K562 (cell line): ENCODE results near the gene DSE. TPM values are rescaled to one million over a fixed set of nuclear protein-coding genes. Genes with fewer than 3 reads are reported as not detected.

Experiments
- ATAC-seq: fragments of 200-7000 bp; cut with Tn5 transposase; 3 replicates; pipeline ENCODE4 v1.9.1; 2020; ENCODE audit warnings: moderate library complexity
- BruUV-seq: library from RNA; stranded (reverse); fragments of 400-500 nt; replicated peaks from 2 replicates; lab custom pipeline; 2021; lab: Mats Ljungman, UMichigan
- CTCF ChIA-PET: fragments of 300-600 bp; formaldehyde crosslinking; extraction: SDS; loops from one replicate; lab custom pipeline; 2021; ENCODE audit warnings: low intra/inter-chr PET ratio; lab: Yijun Ruan, JAX
- POLR2A ChIA-PET: fragments of 300-600, 350-650 bp; sonication (Branson Sonifier 250); formaldehyde crosslinking; extraction: SDS; loops from one replicate; lab custom pipeline; 2021; ENCODE audit warnings: antibody characterized with exemption, inconsistent platforms; lab: Yijun Ruan, JAX
- DNase-seq, 4 experiments: peaks; one replicate each; pipeline versions ENCODE4 v3.0.0 to v3.0.0-alpha.2; 2011 to 2018; ENCODE audit warnings: low spot score in 3 of 4, mixed read lengths in 3 of 4; ENCODE audit errors: extremely low read depth in 1 of 4
- FAIRE-seq: peaks from 2 replicates; lab custom pipeline; 2011; peaks lifted over from hg19 to GRCh38; lab: Jason Lieb, UNC
- H2AFZ ChIP-seq: 2 replicates; pipeline ENCODE4 v1.6.0; 2011; ENCODE audit warnings: low read depth, low read length, control low read depth, inconsistent platforms
- H3K27ac ChIP-seq: fragments of 200-600 bp; 3 replicates; pipeline ENCODE4 v1.8.0; 2011; ENCODE audit warnings: low read depth, mild to moderate bottlenecking, control low read depth, inconsistent platforms, low read length, moderate library complexity, mixed read lengths; ENCODE audit errors: extremely low read depth
- H3K27me3 ChIP-seq, 2 experiments: fragments of 300-600 bp in 1 of 2; 2 replicates in 1 of 2; 3 replicates in 1 of 2; pipeline versions ENCODE4 v1.6.0 to v1.8.0; 2011; ENCODE audit warnings: inconsistent platforms in 2 of 2, low read length in 2 of 2, mild to moderate bottlenecking in 1 of 2, mixed read lengths in 1 of 2, moderate library complexity in 1 of 2; ENCODE audit not compliant: control insufficient read depth in 2 of 2, insufficient read depth in 2 of 2
- H3K36me3 ChIP-seq: fragments of 300-600 bp; 3 replicates; pipeline ENCODE4 v1.8.0; 2011; ENCODE audit warnings: mild to moderate bottlenecking, low read length, inconsistent platforms; ENCODE audit not compliant: control insufficient read depth, insufficient read depth
- H3K4me1 ChIP-seq, 2 experiments: fragments of 200-600 bp in 1 of 2; replicated peaks in 1 of 2; 2 replicates in 1 of 2; 3 replicates in 1 of 2; pipeline versions ENCODE4 v1.5.1 to v1.8.0; 2011; ENCODE audit warnings: inconsistent platforms in 2 of 2, low read length in 2 of 2, mild to moderate bottlenecking in 1 of 2, mixed read lengths in 1 of 2, moderate library complexity in 1 of 2; ENCODE audit not compliant: control insufficient read depth in 2 of 2, insufficient read depth in 2 of 2
- H3K4me2 ChIP-seq: 2 replicates; pipeline ENCODE4 v1.6.1; 2011; ENCODE audit warnings: low read length, control low read depth, inconsistent platforms, mixed read lengths; ENCODE audit not compliant: insufficient read depth
- H3K4me3 ChIP-seq: fragments of 200-600 bp; sonication (generic), shearing (Covaris generic); 2 replicates; pipeline ENCODE4 v1.5.1; 2016; ENCODE audit warnings: control low read depth, inconsistent platforms
- H3K79me2 ChIP-seq: fragments of 200-600 bp; 3 replicates; pipeline ENCODE4 v1.8.0; 2011; ENCODE audit warnings: low read length, inconsistent platforms; ENCODE audit not compliant: control insufficient read depth, insufficient read depth
- H3K9ac ChIP-seq, 2 experiments: 2 replicates each; pipeline versions ENCODE4 v1.6.0 to v1.6.1; 2011; ENCODE audit warnings: low read depth in 2 of 2, low read length in 2 of 2, control low read depth in 1 of 2, inconsistent platforms in 1 of 2, mild to moderate bottlenecking in 1 of 2, mixed read lengths in 1 of 2; ENCODE audit not compliant: insufficient read depth in 1 of 2
- H3K9me1 ChIP-seq: one replicate; pipeline ENCODE4 v1.6.0; 2011; ENCODE audit warnings: inconsistent platforms, mild to moderate bottlenecking, low read length, moderate library complexity; ENCODE audit not compliant: control insufficient read depth, insufficient read depth
- H3K9me3 ChIP-seq: replicated peaks from 2 replicates; pipeline ENCODE4 v1.5.1; 2011; ENCODE audit warnings: low read depth, low read length, inconsistent platforms; ENCODE audit not compliant: control insufficient read depth, insufficient read depth
- H4K20me1 ChIP-seq: replicated peaks from 2 replicates; pipeline ENCODE4 v1.6.1; 2011; ENCODE audit warnings: low read length, inconsistent platforms, mixed read lengths; ENCODE audit not compliant: control insufficient read depth, insufficient read depth
- FOXO4 ChIP-seq: fragments of 450-650 bp; formaldehyde crosslinking; IDR thresholded peaks from 2 replicates; pipeline ENCODE4 v1.4.0; 2020; ENCODE audit warnings: mild to moderate bottlenecking, moderate library complexity
- HNRNPK ChIP-seq: fragments of 200-400 bp; formaldehyde crosslinking; IDR thresholded peaks from one replicate; pipeline ENCODE4 v1.6.1; 2018; ENCODE audit warnings: mild to moderate bottlenecking, low read depth, low read length; ENCODE audit not compliant: poor library complexity, severe bottlenecking
- MAZ ChIP-seq, 2 experiments: fragments of 450-650 bp in 1 of 2; sonication (generic) in 1 of 2; formaldehyde crosslinking; IDR thresholded peaks in 1 of 2; conservative IDR thresholded peaks in 1 of 2; 2 replicates each; pipeline versions ENCODE4 v1.4.0 to v1.5.0; 2020; ENCODE audit warnings: mild to moderate bottlenecking in 1 of 2, missing genetic modification reagents in 1 of 2
- MITF ChIP-seq: IDR thresholded peaks from 2 replicates; pipeline ENCODE4 v1.6.1; 2014; ENCODE audit warnings: antibody characterized with exemption
- PYGO2 ChIP-seq: fragments of 450-650 bp; IDR thresholded peaks from 2 replicates; pipeline ENCODE4 v1.6.1; 2016; ENCODE audit warnings: mild to moderate bottlenecking, missing genetic modification characterization, moderate library complexity, missing compliant biosample characterization
- SMC3 ChIP-seq: conservative IDR thresholded peaks from 2 replicates; pipeline ENCODE4 v1.6.1; 2011; ENCODE audit warnings: low read depth, low read length, improper control_type of control experiment; ENCODE audit not compliant: insufficient read depth
- SP2 ChIP-seq: IDR thresholded peaks from 2 replicates; pipeline ENCODE4 v1.6.1; 2011; ENCODE audit warnings: mild to moderate bottlenecking, low read depth, low read length, moderate library complexity; ENCODE audit not compliant: poor library complexity, severe bottlenecking; ENCODE audit errors: extremely low read depth
- TRIM25 ChIP-seq: fragments of 450-650 bp; IDR thresholded peaks from 2 replicates; pipeline ENCODE4 v1.7.0; 2016; ENCODE audit warnings: borderline replicate concordance
- ZNF274 ChIP-seq: IDR thresholded peaks from 2 replicates; pipeline ENCODE4 v1.6.1; 2011; ENCODE audit warnings: low read depth, mild to moderate bottlenecking, low read length, moderate library complexity, borderline replicate concordance
- ZNF639 ChIP-seq, 2 experiments: fragments of 200-800 bp in 1 of 2; sonication (Bioruptor generic) in 1 of 2; sonication (generic) in 1 of 2; formaldehyde crosslinking in 1 of 2; IDR thresholded peaks in 1 of 2; conservative IDR thresholded peaks in 1 of 2; 2 replicates each; pipeline versions ENCODE4 v1.5.0 to v1.6.1; 2016 to 2020; ENCODE audit warnings: missing compliant biosample characterization in 1 of 2, missing genetic modification characterization in 1 of 2, missing genetic modification reagents in 1 of 2
- WGBS: fragments of 100-300 bp; shearing (Covaris generic); methylation state at CpG from one replicate; pipeline ENCODE4 v1.1.6; 2016; ENCODE audit warnings: low coverage, mixed read lengths; ENCODE audit not compliant: insufficient coverage; ENCODE audit errors: missing lambda C conversion rate; 5-methylcytosine and 5-hydroxymethylcytosine counted together
- in situ Hi-C: fragments of 300-500 bp; cut with MboI; formaldehyde crosslinking; loops from 4 replicates; pipeline ENCODE4 v1.15.0; 2018; ENCODE audit warnings: inconsistent platforms, mixed read lengths
- intact Hi-C: fragments of 100-400 bp; cut with micrococcal nuclease; formaldehyde crosslinking; loops from 2 replicates; pipeline ENCODE4 v1.14.2; 2022
- polyA plus RNA-seq, 8 experiments: library from polyadenylated mRNA; depleted of rRNA in 4 of 8; stranded (reverse) in 5 of 8; unstranded in 3 of 8; fragments of >200 nt; fragmentation: Nextera tagmentation in 2 of 8; fragmentation: Illumina TruSeq in 1 of 8; extraction: Ambion mirVana in 2 of 8; extraction: Trizol in 1 of 8; gene quantifications; 2 replicates each; pipeline versions ENCODE4 v1.2.1 to v1.2.3, GENCODE V29; 2011 to 2014; ENCODE audit warnings: inconsistent platforms in 1 of 8, missing spikeins in 1 of 8
- total RNA-seq, 7 experiments: library from RNA; depleted of rRNA in 6 of 7; stranded (reverse); fragments of >200 nt in 6 of 7; fragmentation: Illumina TruSeq in 2 of 7; extraction: Trizol in 2 of 7; gene quantifications; 2 replicates each; pipeline versions ENCODE4 v1.2.1 to v1.2.3, GENCODE V29; 2011 to 2021; ENCODE audit warnings: low replicate concordance in 1 of 7

DSE gene
- total and polyA plus RNA-seq, 9 of the 15 experiments (the other 6 are each of a cell fraction or from before 2014, with no cell fraction given), result 0.49 to 1.7 (median 0.79) TPM

- no peak for TF ChIP-seq TRIM25
- no peak for TF ChIP-seq MITF
These were observed 14.1 kb downstream of the DSE start (continued) for GRCh38 chr6:116384727-116385458.

GRCh38 chr6:116385459-116385802 is 14.7 kb downstream of the DSE start:
- Histone ChIP-seq H3K27ac (no peak overlapping the region), H3K9ac (no peak overlapping the region), H3K4me3 (no peak overlapping the region), H3K27me3 (peaks cover 0 to 4% of the 10 kb centered on the region in 2 experiments; a peak in 1 of 5 replicates), H2AFZ (no peak overlapping the region), H3K79me2 (no peaks in the 10 kb centered on the region), H4K20me1 (no peaks in the 10 kb centered on the region), H3K9me1 (no peaks in the 10 kb centered on the region), H3K36me3 (no peaks in the 10 kb centered on the region), H3K4me2 (no peak overlapping the region), H3K9me3 (no peaks in the 10 kb centered on the region), H3K4me1 (no peaks in the 10 kb centered on the region; a peak in 1 of 5 replicates)
- intact Hi-C loops (no loop called here), in situ Hi-C loops (no loop called here)
- BruUV-seq, result no TSS peak
- ChIA-PET POLR2A (no interaction called here), CTCF (no interaction called here)
- DNase-seq, result no peak
- FAIRE-seq, result no peak
- ATAC-seq, result no peak
- TF ChIP-seq PYGO2 (tag) (no peak), FOXO4 (no peak), SMC3 (no peak), SP2 (no peak), MAZ (CRISPR knock-in tag; conservative IDR thresholded peaks at IDR 0.05 in 1 of 2, IDR thresholded peaks at IDR 0.05 in 1 of 2) (no peak), ZNF274 (no peak), HNRNPK (no peak), ZNF639 (CRISPR knock-in tag; conservative IDR thresholded peaks at IDR 0.05 in 1 of 2, IDR thresholded peaks at IDR 0.05 in 1 of 2) (no peak)
- WGBS, result 7% methylated on average over 1 of the region's 1 CpG
